Caki2 (cell line): Measurements from ENCODE around the gene ARHGAP1. TPM values are rescaled to one million over a fixed set of nuclear protein-coding genes. Genes with fewer than 3 reads are reported as not detected.

Experiments used
- DNase-seq: peaks from one replicate; pipeline ENCODE4 v3.0.0-alpha.2; 2015; ENCODE audit warnings: low read depth
- in situ Hi-C: cut with HindIII; loops from 2 replicates; pipeline ENCODE4 v1.10.0; 2016; ENCODE audit warnings: low sequenced_read_pairs, low pct_unique_long_range_greater_than_20kb, mixed read lengths
- total RNA-seq: library from RNA; depleted of rRNA; stranded (reverse); fragments of >200 nt; shearing (Covaris generic); gene quantifications from 2 replicates; pipeline ENCODE4 v1.2.3, GENCODE V29; 2014; ENCODE audit warnings: low replicate concordance; rRNA removed

Gene ARHGAP1
- total RNA-seq, 1 experiment from 2014 or later, result 9.4 TPM

- in situ Hi-C loops, result no loop called here
- no peak for DNase-seq
These were observed 70.2 kb downstream of the ARHGAP1 start for GRCh38 chr11:46630237-46630636.

- no peak for DNase-seq
- in situ Hi-C loops, result no loop called here
These were observed 71.5 kb downstream of the ARHGAP1 start for GRCh38 chr11:46628961-46629360.

Other genes with a start within 250 kb of the ARHGAP1 start
- gene AMBRA1, start 106.6 kb downstream of the ARHGAP1 start, total RNA-seq, result 21.0 and 28.1 TPM in 2 replicates
- 1.6 and 4.8 TPM in 2 replicates for gene HARBI1, start 83.4 kb downstream of the ARHGAP1 start, total RNA-seq
- gene ATG13, start 83.1 kb downstream of the ARHGAP1 start, total RNA-seq, result 24.5 and 43.1 TPM in 2 replicates
- 12.2 and 21.8 TPM in 2 replicates for gene ZNF408, start 412 bp upstream of the ARHGAP1 start, total RNA-seq
- 0.71 TPM in 1 of 2 replicates, not detected in the other for gene F2, start 18.6 kb upstream of the ARHGAP1 start, total RNA-seq
- gene CKAP5, start 145.7 kb upstream of the ARHGAP1 start, total RNA-seq, result 24.3 and 24.7 TPM in 2 replicates
- gene LRP4, start 217.9 kb upstream of the ARHGAP1 start, total RNA-seq, result 8.7 and 15.2 TPM in 2 replicates
- gene CSTPP1, start 236.1 kb upstream of the ARHGAP1 start, total RNA-seq, result 20.9 and 33.6 TPM in 2 replicates